OCI-LY3 (cell line): ENCODE data around the gene ARMC9.
"Not testable (repeated sequence)": the region's sequence is repeated elsewhere in the genome, so short reads cannot be mapped to it uniquely, and the experiment has no call there.

Source experiments
- CTCF ChIP-seq: fragments of 200-600, 300-600 bp; sonication (generic); IDR thresholded peaks from 2 replicates; pipeline ENCODE4 v1.5.1; 2014; ENCODE audit warnings: antibody characterized with exemption, low read length, low read depth
- EZH2phosphoT487 ChIP-seq: fragments of 200-600 bp; shearing (Covaris generic); IDR thresholded peaks from 2 replicates; pipeline ENCODE4 v1.6.1; 2018; ENCODE audit warnings: antibody characterized with exemption, mixed run types, low read depth

GRCh38 chr2:231403421-231404182 is 205.2 kb downstream of the ARMC9 start:
- not testable (repeated sequence) for TF ChIP-seq CTCF, EZH2phosphoT487
